NCI-H146 treated with DMSO at 0.1 percent for 48 hours (cell line): ENCODE data around the gene RNU1-4.
"Not testable (repeated sequence)": the region's sequence is repeated elsewhere in the genome, so short reads cannot be mapped to it uniquely, and the experiment has no call there.

Experiments
- DNase-seq: peaks from one replicate; lab custom pipeline; 2025; ENCODE audit not compliant: unreplicated experiment; lab: John Stamatoyannopoulos, UW

Gene RNU1-4

DNA sequence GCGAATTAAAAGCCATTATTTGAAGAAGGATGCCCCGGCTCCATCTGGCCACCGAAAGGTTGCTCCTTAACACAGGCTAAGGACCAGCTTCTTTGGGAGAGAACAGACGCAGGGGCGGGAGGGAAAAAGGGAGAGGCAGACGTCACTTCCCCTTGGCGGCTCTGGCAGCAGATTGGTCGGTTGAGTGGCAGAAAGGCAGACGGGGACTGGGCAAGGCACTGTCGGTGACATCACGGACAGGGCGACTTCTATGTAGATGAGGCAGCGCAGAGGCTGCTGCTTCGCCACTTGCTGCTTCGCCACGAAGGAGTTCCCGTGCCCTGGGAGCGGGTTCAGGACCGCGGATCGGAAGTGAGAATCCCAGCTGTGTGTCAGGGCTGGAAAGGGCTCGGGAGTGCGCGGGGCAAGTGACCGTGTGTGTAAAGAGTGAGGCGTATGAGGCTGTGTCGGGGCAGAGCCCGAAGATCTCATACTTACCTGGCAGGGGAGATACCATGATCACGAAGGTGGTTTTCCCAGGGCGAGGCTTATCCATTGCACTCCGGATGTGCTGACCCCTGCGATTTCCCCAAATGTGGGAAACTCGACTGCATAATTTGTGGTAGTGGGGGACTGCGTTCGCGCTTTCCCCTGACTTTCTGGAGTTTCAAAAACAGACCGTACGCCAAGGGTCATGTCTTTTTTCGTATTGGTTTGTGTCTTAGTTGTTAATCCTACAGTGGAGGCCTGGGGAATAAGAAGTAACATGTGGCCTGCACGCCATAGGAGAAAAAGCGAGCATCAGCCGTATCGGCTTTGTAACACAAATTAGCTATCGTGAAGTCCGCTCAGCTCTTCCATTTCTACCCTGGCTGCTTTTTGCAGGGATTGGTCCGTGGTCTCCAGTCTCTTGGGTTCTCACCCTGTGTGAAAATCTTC lies at the start of gene RNU1-4:
Gene RNU1-4 (plus strand): TSS at position 470 of the 918 bp plus-strand sequence.
- DNase-seq: not testable (repeated sequence)

DNA sequence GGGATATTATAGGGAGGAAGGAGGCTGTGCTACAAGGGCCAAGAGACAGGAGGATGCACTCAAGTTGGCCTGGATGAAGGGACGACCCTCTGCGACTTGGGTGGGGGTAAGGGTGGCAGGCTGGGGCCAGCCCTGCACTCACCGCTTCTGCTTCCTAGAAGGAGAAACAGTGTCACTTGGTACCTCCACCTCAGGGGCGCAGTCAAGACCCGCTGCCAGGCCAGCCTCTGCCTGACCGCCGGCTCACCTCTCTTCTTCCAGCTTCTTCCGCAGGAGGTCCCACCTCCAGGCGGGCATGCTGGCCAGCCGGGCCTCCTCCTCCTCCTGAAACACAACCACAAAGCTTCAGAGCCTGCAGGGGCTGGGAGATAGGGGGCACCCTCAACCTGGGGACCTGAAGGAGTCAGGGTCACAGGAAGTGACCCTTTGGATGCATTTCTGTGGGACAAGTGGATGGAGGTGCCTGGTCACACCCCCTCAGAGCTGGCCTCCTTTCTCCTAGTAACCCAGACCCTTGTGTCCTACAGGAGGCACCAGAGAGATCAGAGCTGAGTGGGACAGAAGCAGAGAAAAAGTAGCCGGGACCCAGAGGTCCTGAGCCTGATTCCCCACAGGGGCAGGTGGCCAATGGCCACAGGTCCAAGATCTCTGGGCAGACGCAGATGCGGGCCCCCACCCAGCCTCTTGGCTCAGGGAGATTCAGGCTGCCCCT lies 49.2 kb upstream of the RNU1-4 start:
- DNase-seq: not testable (repeated sequence)

DNA sequence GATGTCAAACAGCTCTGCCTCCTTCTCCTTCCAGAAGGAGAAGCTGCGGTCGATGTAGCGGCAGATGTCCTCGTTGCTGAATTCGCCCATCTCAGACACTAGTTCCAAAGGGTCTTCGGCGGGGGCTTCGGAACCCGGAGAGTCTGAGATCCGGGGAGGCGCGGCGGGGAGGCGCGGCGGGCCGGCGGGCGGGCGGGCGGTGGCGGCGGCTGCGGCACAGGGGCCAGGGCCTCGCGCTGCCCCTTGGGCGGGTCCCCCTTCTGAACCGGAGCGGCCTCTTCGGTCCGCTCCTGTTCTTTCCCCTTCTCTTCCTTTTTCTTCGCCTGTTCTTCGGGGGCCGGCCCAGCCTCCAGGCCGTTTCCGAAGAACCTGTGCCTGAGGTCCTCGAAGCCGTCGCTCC lies 48.0 kb upstream of the RNU1-4 start:
- not testable (repeated sequence) for DNase-seq

DNA sequence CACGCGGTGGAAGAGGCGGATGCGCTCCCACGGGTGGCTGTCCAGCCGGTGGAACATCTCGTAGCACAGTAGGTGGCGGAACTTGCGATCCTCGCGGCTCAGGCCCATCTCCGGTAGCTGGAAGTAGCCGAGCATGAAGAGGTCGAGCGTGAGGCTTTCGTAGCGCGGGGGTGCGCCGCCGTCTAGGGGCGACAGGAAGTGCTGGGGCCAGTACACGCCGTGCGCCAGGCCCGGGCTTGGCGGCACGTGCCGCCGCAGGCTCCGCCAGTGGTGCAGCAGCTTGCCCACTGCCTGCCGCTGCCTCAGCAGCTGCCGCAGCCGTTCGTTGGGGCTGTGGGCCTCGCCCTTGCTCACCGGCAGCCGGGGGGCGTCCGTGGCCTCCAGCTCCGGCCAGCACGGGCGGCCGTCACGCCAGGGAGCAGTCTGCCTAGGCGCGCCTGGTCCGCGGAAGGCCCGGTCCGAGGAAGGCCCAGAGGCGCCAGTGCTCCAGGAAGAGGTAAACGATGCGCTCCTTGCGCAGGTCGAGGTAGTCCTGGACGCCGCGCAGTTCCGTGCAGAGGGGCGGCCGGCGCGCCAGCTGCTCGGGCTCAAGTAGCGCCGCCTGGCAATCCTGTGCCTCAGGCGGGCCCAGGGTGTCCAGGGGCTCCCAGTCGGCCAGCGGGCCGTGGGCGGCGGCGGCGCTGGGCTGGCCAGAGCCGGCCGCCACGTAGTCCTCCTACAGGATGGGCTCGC lies 47.4 kb upstream of the RNU1-4 start:
- DNase-seq: not testable (repeated sequence)

DNA sequence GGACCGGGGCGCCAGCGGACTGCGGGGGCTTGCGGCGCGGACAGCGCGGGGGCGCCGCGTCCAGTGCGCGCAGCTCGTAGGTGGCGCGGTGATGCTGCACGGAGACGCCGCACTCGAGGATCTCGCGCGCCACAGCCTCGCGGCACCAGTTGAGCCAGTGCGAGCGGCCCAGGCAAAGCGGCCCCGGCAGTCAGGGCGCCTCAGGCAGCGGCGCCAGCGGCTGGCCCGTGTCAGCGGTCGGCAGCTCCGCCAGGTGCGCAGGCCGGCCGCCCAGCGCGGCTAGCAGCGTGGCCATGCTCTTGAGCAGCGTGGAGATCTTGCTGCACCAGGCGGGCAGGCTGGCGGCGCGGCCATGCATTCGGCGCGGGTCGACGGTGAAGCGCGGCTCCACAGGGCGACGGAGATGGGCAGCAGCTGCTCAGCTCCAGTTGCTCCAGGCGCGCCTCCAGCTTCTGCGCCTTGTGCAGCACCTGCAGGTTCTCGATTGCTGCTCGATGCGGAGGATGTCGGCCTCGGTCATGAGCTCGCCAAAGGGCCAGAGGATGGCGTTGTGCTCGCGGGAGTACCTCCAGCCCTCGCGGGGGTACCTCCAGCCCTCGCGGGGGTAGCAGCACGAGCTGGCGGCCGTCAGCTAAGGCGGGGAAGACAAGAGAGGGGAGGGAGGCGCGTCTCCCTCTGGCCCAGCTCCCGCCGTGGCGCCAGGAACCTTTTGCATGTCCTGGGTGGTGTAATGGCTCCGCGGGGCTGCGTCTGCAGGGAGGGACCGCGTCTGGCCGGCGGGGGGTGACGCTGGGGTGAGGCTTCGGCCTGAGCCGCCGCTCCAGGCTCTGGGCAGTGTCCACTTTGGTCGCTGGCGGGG lies 46.6 kb upstream of the RNU1-4 start:
- DNase-seq: not testable (repeated sequence)

DNA sequence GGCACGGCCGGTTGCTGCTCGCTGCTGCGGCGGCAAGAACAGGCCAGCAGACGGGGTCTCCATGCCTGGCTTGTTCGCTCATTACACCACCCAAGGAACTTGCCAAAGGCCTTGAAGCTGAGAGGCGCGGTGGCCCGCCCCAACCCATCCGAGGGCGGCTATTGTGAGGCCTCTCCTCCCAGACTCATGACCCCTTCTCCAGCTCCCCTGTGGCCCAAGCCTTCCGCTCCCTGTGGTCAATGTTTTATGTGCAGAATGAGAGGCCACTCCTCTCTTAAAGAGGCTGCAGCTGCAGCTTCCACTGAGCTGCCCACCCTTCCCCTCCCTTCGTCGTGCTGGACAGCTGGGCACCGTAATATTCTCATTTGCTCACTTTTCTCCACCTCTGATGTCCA lies 46.0 kb upstream of the RNU1-4 start:
- DNase-seq: not testable (repeated sequence)

DNA sequence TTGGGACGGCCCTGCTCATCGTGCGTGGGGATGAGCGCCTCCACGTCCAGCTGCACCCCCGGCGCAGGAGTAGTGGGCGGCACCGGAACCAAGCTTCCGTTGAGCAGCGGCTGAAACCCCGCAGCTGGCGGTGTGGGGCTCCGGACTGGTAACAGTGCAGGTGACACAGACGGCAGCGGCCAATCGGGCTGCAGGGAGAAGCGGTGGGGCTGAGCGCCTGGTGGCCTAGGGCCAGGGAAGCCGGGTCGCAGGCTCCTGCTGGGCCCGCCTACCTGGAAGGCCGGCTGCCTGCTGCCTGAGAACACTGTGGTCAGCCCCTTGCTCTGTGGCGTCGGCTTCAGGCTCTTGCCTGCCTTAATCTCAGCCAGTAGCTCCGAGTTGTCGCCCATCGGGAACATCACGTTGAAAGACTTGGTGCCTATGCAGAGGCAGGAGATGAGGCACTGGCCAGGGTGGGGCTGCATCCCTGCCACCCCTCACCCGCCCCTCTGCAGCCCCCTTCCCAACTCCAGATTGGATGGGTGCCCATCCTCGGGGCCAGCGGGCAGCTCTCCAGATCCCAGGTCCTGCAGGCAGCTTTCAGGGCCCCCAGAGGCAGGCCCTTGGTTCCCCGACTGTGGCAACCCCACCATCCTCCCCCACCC lies 43.7 kb upstream of the RNU1-4 start:
- not testable (repeated sequence) for DNase-seq

DNA sequence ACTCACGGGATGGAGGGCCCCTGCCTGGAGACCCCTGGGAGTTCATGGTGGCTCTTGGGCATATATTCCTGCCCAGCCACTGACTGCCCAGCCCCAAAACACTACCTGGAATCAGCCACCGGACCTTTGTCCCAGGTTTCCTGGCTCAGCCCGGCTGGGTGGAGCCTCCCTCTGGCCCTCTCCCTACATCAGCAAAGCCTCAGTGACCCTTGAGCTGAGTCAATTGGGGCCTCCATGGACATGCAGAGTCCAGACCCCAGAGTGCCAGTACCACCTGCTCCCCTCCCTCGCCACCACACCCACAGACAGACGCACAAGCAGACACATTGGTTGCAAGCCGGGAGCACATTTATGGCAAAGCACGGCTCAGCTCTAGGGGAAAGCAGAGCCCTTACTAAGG lies 43.2 kb upstream of the RNU1-4 start:
- DNase-seq: not testable (repeated sequence)

DNA sequence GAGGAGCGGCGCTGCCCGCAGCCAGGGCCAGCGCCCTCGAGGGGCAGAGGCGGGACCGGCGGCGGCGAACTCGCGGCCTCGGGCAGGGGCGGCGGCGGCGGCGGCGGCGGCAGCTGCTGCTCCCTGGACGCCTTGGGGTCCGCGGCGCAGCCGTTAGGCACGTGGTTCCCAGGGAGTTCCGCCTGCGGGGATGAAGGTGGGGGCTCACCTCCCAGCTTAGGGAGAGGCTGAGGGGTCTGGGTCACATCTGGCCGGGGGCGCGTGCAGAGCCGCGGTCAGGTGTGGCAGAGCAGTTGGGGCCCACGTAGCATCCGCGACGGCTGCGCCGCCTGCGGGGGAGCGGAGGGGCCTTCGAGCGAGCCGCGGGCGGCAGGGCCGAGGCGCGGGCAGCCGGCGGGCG lies 40.9 kb upstream of the RNU1-4 start:
- DNase-seq: not testable (repeated sequence)

DNA sequence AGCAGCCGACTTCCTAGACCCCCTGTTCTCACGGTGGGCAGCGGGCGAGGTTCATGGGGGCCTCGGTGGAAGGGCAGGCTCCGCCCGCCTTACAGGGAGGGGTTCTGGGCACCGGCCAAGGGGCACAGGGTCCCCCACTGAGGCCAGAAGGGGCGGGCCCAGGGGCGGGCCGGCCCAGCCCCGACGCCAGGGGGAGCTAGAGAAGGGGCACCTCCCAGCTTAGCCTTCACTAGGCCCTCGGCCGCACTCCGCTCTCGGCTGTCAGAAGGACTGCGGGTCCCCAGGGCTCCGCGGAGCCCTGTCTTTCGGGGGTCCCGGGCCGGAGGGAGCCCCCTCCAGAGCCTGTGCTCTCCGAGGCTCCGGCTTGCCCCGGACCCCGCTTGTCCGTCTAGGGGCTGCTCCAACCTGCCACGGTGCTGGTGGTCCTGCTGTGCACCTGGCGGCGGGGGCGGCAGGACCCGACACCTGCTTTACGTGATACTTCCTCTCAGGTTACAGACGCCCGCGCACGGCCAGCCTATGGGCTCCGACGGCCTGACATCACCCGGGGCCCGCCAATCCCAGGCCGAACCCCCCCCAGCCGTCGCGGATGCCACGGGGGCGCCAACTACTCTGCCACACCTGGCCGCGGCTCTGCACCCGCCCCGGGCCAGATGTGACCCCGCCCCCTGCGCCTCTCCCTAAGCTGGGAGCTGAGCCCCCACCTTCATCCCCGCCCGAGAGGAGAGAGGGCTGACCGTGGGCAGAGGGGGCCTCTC lies 40.0 kb upstream of the RNU1-4 start:
- DNase-seq: not testable (repeated sequence)

DNA sequence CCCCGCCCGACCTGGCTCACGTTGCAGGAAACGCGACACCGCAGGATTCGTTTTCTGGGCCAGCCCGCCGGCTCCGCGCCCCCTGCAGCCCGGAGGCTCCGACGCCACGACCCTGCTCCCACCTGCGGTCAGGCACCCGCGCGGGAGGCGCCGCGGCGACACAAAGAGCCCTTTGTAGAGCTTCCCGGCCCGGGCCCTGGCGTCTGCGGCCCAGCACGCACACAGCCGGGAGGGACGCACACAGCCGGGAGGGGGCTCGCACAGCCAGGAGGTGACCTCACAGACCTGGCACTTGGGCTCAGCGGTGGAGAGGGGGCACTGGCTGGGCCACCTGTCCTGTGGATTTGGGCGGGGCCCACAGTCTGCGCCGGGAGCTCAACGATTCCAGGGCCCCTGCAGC lies 39.1 kb upstream of the RNU1-4 start:
- DNase-seq: not testable (repeated sequence)

DNA sequence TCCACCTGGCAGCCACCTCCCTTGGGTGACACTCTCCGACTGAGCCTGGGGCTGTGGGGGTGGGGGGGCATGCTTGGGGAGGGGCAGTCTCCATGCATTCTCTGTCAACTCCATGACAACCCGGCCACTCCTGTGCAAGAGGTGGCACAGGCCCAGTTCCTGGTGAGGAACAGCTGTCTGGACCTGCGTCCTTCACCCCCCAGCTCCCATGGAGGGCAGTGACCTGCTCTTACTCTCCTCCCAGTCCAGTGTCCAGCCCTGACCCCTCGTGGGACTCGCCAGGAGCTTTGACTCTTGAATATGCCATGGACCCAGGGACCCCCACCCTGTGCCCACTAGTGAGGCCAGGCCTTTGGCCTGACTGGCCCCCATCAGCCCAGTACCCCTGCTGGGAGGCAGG lies 38.0 kb upstream of the RNU1-4 start:
- DNase-seq: not testable (repeated sequence)

DNA sequence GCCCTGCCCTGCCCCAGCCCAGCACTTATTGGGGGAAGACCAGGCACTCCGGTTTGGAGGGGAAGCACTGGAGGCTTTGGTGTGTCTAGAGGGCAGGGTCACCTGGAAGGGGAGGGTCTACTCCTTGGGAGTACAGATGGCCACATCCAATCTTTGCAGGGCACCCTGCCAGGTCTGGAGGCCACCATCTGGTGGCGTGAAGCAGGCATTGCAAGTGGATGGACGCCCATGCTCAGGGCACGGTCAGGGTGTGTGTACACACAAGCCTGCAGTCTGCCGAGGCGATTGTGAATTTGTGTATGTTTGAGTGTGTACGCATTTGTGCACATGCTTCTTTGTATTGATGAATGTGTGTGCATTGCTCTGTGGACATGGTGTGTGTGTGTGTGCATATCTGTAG lies 37.2 kb upstream of the RNU1-4 start:
- DNase-seq: not testable (repeated sequence)

DNA sequence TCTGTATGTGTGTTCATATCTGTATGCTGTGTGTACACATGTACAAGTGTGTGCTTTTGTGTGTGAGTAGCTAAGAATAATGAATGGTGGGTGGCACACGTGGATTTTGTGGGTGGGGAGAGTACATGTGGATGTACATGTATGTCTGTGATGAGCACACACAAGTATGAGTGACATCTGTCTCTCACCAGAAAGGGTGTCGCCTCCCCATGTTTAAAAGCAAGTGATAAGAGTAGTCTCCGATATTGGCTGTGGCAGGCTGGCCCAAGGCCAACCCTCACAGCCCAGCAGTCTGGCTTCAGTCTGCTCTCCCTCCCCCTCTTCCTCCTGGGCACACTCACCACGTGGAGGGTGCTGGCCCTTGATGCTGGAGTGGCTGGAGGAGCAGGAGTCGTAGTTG lies 36.7 kb upstream of the RNU1-4 start:
- DNase-seq: not testable (repeated sequence)

DNA sequence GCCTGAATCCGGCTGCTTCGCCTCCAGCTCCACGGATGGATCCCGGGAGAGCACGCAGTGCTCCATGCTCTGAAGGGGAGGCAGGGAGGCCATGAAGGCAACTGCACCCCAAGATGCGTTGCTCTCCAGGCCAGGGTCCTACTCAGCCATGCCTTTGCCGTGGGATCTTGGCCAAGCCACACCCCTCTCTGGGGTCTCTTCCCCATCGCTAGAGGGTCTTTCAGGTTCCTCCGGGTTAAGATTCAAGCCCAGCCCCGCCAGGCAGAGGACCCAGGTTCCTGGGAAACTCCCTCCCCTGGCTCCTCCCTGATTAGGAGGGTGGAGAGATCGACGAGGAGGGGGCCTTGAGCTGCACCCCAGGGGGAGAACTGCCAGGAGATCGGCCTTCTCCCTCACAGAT lies 36.2 kb upstream of the RNU1-4 start:
- not testable (repeated sequence) for DNase-seq

DNA sequence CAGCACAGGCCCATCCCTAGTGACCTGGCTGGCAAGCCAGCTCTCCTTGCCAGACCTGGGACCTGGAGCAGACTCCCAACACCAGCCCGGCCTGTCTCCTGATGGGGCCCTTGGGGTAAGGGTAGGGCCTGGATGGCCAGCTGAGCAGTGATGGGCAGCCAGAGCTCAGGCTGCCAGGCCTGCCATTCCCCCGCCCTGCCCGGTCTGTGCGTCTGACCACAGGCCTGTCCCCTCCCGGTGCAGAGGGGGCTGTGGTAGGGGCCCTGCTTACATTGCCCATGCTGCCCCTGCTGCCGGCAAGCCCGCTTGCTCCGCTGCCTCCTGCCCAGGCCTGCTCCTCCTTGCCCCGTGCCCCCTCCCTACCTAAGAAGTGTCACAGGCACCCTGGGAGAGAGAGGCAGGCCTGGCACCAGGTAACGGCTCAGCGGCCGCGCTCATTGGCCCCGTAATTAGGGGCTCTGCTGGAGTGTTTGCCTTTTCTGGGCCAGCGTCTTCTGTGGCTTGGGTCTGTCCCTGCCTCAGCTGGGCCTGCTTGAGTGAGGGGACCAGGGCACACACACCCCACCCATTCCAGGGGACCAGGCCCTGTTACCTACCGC lies 35.7 kb upstream of the RNU1-4 start:
- not testable (repeated sequence) for DNase-seq

DNA sequence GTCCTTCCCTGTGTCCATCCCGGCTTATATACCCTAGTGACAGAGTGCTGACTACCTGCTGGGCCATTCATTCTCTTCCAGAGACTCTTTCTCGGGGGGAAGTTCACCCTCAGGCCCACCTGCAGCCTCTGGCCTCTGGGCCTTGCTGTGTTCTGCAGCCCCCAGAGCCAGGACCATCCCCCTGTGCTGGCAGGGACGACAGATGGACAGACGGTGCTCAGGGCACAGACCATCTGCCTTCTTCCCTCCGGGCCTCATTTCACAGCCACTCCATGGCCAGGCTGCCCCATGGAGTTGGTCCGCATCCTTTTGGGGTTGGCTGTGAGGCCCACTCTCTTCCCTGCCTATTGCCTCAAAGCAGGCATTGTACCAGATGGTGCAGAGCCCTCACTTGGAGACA lies 34.0 kb upstream of the RNU1-4 start:
- DNase-seq: not testable (repeated sequence)

DNA sequence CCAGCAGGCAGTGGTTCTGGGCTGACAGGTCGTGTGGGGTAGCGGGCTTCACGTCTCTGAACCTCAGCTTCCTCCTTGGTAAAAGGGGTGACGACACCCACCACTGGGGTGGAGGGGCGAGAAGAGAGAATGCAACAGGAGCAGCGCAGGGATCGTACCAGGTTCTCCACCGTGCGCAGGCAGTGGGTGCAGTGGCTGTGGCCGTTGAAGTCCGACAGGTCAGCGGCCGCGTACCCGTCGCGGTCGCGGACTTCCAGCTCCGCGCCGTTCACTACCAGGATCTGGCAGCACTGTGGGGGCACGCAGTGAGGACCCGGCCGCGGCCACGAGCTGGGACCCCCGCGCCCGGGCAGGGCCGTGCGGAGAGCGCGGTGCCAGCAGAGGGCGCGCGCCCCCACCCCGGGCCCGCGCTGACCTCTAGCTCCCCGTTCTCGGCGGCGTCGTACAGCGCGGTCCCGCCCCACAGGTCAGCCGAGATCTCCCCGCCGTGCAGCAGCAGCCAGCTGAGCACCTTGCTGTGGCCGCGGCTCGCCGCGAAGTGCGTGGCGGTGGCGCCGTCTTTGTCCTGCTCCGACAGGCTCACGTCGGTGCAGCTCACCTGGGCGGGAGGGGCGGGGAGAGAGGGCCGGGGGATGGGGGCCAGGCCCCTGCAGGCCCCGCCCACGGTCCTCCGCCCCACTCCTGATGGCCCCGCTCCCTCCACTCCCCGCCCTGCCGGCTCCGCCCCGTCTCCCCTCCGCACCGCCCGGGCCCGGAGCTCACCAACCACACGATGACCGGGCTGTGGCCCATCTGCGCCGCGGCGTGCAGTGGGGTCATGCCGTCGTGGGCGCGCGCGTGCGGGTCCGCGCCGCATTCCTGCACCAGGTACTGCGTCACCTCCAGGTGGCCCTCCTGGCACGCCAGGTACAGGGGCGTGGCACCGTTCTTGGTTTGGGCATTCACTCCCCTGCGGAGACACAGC lies 32.9 kb upstream of the RNU1-4 start:
- DNase-seq: not testable (repeated sequence)
